OCI-LY3 (cell line): ENCODE data around the gene SIAH2.

Experiments used
- H2AFZ ChIP-seq: fragments of 200-600, 300-600 bp; shearing (Covaris generic); 2 replicates; pipeline ENCODE4 v1.6.0; 2014; ENCODE audit warnings: antibody characterized with exemption, low read depth, low read length
- H3K27ac ChIP-seq: fragments of 200-600, 300-600 bp; sonication (generic); 2 replicates; pipeline ENCODE4 v1.5.1; 2014; ENCODE audit warnings: mild to moderate bottlenecking, low read length, moderate library complexity, mixed read lengths
- H3K27me3 ChIP-seq: fragments of 200-600, 300-600 bp; sonication (generic); 2 replicates; pipeline ENCODE4 v1.6.1; 2014; ENCODE audit warnings: low read depth, low read length, mixed read lengths
- H3K36me3 ChIP-seq: fragments of 200-600, 300-600 bp; sonication (generic); replicated peaks from 2 replicates; pipeline ENCODE3; 2014; ENCODE audit warnings: low read depth, low read length, mixed read lengths
- H3K4me1 ChIP-seq: fragments of 300-600, 200-600 bp; sonication (generic); 2 replicates; pipeline ENCODE4 v1.6.1; 2014; ENCODE audit warnings: low read length, mixed read lengths
- H3K4me2 ChIP-seq: fragments of 200-600, 300-600 bp; sonication (generic); 2 replicates; pipeline ENCODE4 v1.6.1; 2014; ENCODE audit warnings: low read length, mixed read lengths
- H3K4me3 ChIP-seq: fragments of 300-600, 200-600 bp; sonication (generic); 2 replicates; pipeline ENCODE4 v1.5.1; 2014; ENCODE audit warnings: antibody characterized with exemption, mild to moderate bottlenecking, low read length, moderate library complexity
- H3K79me2 ChIP-seq: fragments of 300-600, 200-600 bp; shearing (Covaris generic); 2 replicates; pipeline ENCODE4 v1.6.1; 2014; ENCODE audit warnings: mild to moderate bottlenecking, low read length, mixed read lengths
- H3K9ac ChIP-seq: fragments of 300-600, 200-600 bp; shearing (Covaris generic); 2 replicates; pipeline ENCODE4 v1.6.0; 2014; ENCODE audit warnings: mild to moderate bottlenecking, low read length, moderate library complexity
- H3K9me3 ChIP-seq: fragments of 200-600, 300-600 bp; shearing (Covaris generic); 2 replicates; pipeline ENCODE4 v1.6.1; 2014; ENCODE audit warnings: low read length, mixed read lengths; ENCODE audit not compliant: insufficient read depth
- H4K20me1 ChIP-seq: fragments of 200-600, 300-600 bp; sonication (generic); 2 replicates; pipeline ENCODE4 v1.6.1; 2016; ENCODE audit warnings: low read length, mixed read lengths; ENCODE audit not compliant: insufficient read depth
- EZH2phosphoT487 ChIP-seq: fragments of 200-600 bp; shearing (Covaris generic); IDR thresholded peaks from 2 replicates; pipeline ENCODE4 v1.6.1; 2018; ENCODE audit warnings: antibody characterized with exemption, mixed run types, low read depth
- TF ChIP-seq, protein P1 (sequence below): fragments of 200-600, 300-600 bp; sonication (generic); IDR thresholded peaks from 2 replicates; pipeline ENCODE4 v1.5.1; 2014; ENCODE audit warnings: antibody characterized with exemption, low read length, low read depth

SIAH2 gene

DNA sequence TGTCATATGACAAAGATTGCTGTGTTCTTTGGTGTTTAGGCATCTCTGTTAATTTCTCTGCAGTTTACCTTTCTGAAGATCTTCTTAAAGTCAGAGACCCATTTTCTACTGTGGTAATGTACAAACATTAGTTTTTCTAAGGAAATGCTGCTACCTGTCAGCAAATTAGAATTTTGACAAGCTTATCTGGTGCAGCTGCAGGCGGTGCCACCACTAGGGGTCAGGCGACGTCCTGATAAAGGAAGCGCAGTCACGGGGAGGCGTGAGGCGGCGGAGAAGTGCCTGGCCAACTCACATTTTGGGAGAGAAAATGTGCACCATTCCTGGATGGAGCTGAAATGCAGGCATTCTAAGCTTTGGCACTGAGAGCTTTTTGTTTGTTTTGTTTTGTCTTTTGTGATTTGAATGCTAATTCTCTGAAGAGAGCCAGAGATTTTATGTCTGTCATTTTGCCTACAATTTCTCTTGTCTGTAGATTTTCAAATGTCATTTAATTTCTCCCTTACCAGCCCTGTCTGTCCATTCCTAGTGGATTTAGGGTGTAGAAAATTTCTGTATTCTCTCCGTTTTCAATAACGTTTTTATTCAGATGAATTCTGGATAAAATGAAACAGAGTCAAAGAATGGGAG lies 24.9 kb upstream of the SIAH2 start:
- Histone ChIP-seq H3K36me3 (no peaks in the 10 kb centered on the region), H3K79me2 (no peaks in the 10 kb centered on the region), H3K27me3 (peaks cover 14% of the 10 kb centered on the region), H3K4me2 (peak overlapping the region; percentile 50), H3K4me1 (peaks cover 29% of the 10 kb centered on the region), H3K9me3 (no peaks in the 10 kb centered on the region), H2AFZ (0 out of 2 replicates have a peak overlapping the region, but pooled peaks have one; percentile 42), H3K9ac (no peak overlapping the region), H3K4me3 (peak overlapping the region; percentile 8; the same call in 1 of the 2 replicates), H4K20me1 (no peaks in the 10 kb centered on the region), H3K27ac (no peak overlapping the region)
- no peak for TF ChIP-seq EZH2phosphoT487
- TF ChIP-seq, protein P1, sequence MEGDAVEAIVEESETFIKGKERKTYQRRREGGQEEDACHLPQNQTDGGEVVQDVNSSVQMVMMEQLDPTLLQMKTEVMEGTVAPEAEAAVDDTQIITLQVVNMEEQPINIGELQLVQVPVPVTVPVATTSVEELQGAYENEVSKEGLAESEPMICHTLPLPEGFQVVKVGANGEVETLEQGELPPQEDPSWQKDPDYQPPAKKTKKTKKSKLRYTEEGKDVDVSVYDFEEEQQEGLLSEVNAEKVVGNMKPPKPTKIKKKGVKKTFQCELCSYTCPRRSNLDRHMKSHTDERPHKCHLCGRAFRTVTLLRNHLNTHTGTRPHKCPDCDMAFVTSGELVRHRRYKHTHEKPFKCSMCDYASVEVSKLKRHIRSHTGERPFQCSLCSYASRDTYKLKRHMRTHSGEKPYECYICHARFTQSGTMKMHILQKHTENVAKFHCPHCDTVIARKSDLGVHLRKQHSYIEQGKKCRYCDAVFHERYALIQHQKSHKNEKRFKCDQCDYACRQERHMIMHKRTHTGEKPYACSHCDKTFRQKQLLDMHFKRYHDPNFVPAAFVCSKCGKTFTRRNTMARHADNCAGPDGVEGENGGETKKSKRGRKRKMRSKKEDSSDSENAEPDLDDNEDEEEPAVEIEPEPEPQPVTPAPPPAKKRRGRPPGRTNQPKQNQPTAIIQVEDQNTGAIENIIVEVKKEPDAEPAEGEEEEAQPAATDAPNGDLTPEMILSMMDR: peak; percentile 97

DNA sequence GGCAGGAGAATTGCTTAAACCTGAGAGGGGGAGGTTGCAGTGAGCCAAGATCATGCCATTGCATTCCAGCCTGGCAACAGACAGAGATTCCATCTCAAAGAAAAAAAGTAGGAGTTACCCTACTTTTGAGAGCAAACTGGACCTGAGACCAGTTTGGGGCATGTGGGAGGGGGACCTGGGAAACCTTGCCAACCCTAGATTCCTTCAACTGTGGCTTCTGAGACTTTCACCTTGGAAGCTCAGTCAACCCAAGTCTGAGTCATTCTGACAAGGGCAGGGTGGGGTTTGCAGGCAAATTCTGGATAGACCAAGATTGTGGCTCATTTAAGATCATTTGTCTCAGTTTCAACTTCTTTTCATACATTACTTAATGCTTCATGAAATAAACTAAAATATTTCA lies 23.8 kb upstream of the SIAH2 start:
- Histone ChIP-seq H4K20me1 (no peaks in the 10 kb centered on the region), H3K27me3 (peaks cover 14% of the 10 kb centered on the region), H2AFZ (no peak overlapping the region), H3K4me2 (no peak overlapping the region), H3K9ac (no peak overlapping the region), H3K9me3 (no peaks in the 10 kb centered on the region), H3K36me3 (no peaks in the 10 kb centered on the region), H3K27ac (no peak overlapping the region), H3K4me3 (no peak overlapping the region), H3K4me1 (peaks cover 29% of the 10 kb centered on the region), H3K79me2 (no peaks in the 10 kb centered on the region)
- no peak for TF ChIP-seq EZH2phosphoT487
- TF ChIP-seq, protein P1: no peak

DNA sequence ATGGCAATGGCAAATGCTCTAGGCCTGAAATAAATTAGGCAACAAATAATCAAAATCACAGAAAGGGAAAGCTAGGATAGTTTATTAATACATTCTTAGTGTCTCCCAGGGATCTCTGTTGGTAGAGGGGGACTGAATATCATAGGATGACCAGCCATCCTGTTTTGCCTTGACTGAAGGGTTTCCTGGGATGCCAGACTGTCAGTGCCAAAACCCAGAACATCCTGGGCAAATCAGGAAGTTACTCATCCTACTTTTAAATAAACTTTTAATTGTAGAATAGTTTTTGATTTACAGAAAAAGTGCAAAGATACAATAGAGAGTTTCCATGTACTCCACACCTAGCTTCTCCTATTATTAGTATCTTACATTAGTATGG lies 21.8 kb upstream of the SIAH2 start:
- H3K4me1 ChIP-seq: peaks cover 29% of the 10 kb centered on the region
- H3K27me3 ChIP-seq: peaks cover 9% of the 10 kb centered on the region
- no peaks in the 10 kb centered on the region for H4K20me1 ChIP-seq
- H3K9ac ChIP-seq: no peak overlapping the region
- no peak overlapping the region for H3K4me3 ChIP-seq
- H3K4me2 ChIP-seq: peak overlapping the region; percentile 48
- H3K36me3 ChIP-seq: no peaks in the 10 kb centered on the region
- no peak overlapping the region for H3K27ac ChIP-seq
- no peak overlapping the region for H2AFZ ChIP-seq
- no peaks in the 10 kb centered on the region for H3K79me2 ChIP-seq
- no peak for TF ChIP-seq EZH2phosphoT487
- TF ChIP-seq, protein P1: no peak
- H3K9me3 ChIP-seq: no peaks in the 10 kb centered on the region

DNA sequence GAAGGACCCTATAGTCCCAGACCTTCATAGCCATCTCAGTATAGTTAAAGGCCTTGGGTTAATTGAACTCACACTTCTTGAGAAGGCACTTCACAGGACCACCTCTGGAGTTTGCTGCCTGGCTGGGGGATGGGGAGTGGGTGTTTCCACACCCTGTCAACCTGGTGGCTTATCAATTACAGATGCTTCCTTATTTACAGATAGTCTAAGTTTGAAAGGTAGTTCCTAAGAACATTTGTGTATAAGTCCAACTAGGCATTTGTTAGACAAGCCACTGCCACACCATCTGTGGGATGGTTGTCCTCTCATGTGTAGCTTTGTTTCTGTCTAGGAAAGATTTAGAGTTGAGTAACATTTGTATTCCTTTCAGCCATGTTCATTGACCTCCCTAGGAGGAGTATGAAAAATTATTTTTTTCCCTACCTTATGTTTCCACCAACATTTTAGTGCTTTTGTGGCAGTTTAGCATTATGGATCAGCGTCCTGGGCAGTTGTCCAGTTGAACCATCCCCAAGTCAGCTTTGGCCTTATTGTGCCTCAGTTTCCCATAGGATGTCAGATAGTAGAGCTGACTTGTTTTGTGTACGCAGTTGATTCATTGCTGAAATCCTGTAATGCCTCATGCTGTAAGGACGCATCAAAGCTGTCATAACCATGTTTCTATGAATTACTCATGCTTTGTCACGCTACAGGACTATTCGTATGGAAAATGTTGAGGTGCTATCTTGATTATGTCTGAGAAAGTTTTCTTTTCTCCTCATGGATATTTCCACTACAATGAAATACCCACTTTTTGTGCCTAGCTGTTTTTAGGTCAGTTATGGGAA lies 21.2 kb upstream of the SIAH2 start:
- no peak overlapping the region for H3K4me3 ChIP-seq
- TF ChIP-seq EZH2phosphoT487: no peak
- TF ChIP-seq, protein P1: no peak
- no peaks in the 10 kb centered on the region for H4K20me1 ChIP-seq
- no peaks in the 10 kb centered on the region for H3K36me3 ChIP-seq
- peaks cover 9% of the 10 kb centered on the region for H3K27me3 ChIP-seq
- no peak overlapping the region for H3K9ac ChIP-seq
- H3K9me3 ChIP-seq: no peaks in the 10 kb centered on the region
- peaks cover 29% of the 10 kb centered on the region for H3K4me1 ChIP-seq
- H2AFZ ChIP-seq: no peak overlapping the region
- peak overlapping the region; percentile 48 for H3K4me2 ChIP-seq
- H3K27ac ChIP-seq: no peak overlapping the region
- no peaks in the 10 kb centered on the region for H3K79me2 ChIP-seq
